Hepatocyte (in vitro differentiated cells): ENCODE data around the gene STRA6.

ENCODE experiments used
- CTCF ChIP-seq: fragments of 200-600 bp; sonication (generic); IDR thresholded peaks from 2 replicates; pipeline ENCODE4 v1.5.1; 2016; ENCODE audit warnings: antibody characterized with exemption, mild to moderate bottlenecking; ENCODE audit not compliant: poor library complexity
- EZH2 ChIP-seq: fragments of 200-600 bp; sonication (generic); IDR thresholded peaks from 2 replicates; pipeline ENCODE4 v1.6.1; 2016; ENCODE audit warnings: antibody characterized with exemption, mild to moderate bottlenecking, borderline replicate concordance

GRCh38 chr15:74203914-74204431, 1.4 kb upstream of the STRA6 start:
- no peak for TF ChIP-seq CTCF
- TF ChIP-seq EZH2 = no peak
